Activated naive CD4-positive, alpha-beta T cell treated with Interleukin-2 at 50 U/mL for 16 hours (primary cell): ENCODE data around the gene CHST7.
A peak's percentile ranks its signal among the peaks of the same experiment; 100 is the strongest.
"Not testable (repeated sequence)": the region's sequence is repeated elsewhere in the genome, so short reads cannot be mapped to it uniquely, and the experiment has no call there.

Experiments used
- DNase-seq: peaks from one replicate; pipeline ENCODE4 v3.0.0-alpha.2; 2020

Gene CHST7, protein sequence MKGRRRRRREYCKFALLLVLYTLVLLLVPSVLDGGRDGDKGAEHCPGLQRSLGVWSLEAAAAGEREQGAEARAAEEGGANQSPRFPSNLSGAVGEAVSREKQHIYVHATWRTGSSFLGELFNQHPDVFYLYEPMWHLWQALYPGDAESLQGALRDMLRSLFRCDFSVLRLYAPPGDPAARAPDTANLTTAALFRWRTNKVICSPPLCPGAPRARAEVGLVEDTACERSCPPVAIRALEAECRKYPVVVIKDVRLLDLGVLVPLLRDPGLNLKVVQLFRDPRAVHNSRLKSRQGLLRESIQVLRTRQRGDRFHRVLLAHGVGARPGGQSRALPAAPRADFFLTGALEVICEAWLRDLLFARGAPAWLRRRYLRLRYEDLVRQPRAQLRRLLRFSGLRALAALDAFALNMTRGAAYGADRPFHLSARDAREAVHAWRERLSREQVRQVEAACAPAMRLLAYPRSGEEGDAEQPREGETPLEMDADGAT

DNA sequence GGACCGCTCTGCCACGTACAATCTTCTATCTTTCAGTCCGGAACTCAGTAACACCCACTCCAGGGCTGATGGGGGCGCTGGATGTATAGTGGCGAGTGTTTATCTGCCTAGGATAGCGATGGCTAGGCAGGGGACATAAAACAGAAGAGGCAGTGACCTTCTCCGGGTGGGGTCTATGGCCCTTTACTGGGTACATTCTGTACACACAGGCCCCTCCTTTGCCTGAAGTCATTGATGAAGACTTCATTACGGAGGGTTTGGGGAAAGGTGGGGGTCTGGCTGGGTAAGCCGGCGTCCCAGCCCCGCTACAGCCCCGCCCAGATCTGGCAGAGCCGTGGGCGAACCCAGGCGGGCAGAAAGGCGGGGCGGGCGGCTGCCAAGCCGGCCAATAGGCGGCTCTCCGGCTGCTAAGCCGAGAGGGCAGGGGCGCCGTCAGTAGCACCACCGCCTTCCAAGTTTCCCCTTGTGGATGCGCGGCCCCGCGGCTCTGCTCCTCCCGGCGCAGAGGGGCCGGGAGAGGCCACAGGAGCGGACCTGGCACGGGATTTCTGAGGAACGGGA lies at the start of gene CHST7:
Gene CHST7 (plus strand): TSS at position 435 of the 561 bp plus-strand sequence. CDS start 167 bp downstream, outside the sequence.
- peak; percentile 69 for DNase-seq

DNA sequence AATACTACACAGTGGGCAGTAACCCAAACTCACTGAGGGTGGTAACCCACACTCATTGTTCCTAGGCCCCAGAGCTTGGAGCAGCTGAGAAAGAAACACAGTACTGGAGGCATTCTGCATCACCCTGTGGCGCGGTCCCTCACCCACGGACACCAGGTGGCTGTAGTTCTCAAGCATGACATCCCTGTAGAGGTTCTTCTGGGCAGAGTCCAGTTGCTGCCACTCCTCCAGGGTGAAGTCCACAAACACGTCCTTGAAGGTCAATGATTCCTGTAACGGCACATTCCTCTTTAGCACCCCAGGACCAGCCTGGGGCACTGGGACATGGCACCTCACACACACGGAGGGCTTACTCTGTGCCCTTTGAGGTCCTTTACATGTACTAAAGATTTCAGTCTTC lies 44.9 kb upstream of the CHST7 start:
- not testable (repeated sequence) for DNase-seq

DNA sequence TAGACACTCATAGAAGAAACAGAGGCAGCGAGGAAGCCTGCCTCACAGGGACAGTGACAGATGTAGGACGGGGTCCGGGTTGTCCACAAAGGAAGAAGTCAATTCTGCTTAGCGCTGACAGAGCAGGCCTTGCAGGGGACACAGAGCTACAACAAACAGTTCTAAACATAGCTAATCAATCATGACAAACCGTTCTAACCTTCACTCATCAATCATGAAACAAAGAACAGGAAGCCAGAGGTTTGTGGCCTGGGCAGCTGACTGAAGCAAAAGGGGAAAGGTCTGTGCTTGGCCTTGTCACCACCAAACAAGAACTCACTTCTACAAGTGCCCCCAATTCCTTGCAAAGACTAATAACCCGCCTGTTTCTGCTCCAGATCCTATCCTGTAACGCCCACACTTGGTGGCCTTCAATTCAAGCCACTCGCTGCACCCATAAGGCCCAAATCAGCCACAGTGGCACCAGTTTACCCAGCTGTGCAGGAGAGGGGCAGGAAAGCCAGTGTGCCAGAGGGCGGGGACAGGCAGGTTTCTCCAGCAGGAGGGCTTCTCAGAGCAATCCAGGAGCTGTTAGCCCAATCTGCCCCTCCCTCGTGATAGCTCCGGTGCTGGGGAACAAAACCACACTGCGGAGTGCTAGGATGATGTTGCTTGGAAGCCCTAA lies 43.7 kb upstream of the CHST7 start:
- not testable (repeated sequence) for DNase-seq

DNA sequence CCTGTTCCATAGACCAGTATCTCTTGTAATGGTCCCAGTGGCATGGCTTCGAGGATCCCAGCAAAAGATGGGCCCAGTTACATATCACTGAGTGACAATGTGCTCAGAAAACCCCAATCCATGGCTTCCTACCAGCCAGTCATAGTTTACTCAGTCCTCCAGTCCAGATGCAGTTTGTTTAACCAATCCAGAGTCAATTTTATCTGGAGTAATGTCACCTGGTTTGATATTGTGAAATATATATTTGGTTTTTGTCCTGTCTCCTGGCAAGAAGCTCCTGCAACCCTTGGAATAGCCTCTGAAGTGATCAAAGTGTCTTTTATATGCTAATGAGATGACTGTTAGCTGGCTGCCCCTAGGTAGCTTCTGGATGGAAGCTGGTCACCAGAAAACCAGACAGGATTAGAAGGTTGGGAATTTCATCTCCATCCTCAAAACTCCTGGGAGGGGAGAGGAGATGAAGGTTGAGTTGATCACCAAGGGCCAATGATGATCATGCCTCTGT lies 43.1 kb upstream of the CHST7 start:
- DNase-seq = not testable (repeated sequence)

DNA sequence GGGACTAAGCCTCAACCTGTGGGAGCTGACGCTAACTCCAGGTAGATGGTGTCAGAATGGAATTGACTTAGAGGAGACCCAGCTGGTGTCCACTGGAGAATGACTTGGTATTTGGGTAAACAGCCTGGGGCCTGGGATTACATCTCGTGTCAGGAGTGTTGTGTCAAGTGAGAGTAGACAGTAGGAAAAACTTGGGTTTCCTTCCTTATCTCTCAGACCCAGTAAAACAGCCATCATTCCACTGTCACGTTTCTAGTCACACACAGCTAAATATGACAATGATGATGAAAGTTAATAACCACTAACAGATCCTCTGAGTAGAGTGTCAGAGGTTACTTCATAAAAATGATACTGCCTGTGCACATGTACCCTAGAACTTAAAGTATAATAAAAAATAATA lies 42.1 kb upstream of the CHST7 start:
- DNase-seq = no peak

DNA sequence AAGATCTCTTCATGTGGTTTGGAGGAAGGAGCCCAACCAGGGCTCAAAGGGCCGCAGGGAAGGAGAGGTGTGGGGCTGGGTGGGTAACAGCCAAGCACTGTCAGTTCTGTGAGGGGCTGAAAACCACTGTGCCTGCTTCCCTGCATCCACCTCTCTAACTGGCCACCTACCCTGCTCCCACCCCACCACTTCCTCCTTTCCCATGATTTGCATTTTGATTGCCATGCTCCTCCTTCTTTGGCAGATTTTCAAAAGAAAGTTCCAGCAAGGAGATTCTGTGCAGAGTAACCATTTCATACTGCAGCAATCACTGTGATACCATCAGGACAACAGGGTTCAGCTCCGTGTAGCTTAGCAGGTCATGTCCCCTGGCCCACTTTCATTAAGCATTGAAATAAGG lies 30.1 kb upstream of the CHST7 start:
- DNase-seq = no peak

DNA sequence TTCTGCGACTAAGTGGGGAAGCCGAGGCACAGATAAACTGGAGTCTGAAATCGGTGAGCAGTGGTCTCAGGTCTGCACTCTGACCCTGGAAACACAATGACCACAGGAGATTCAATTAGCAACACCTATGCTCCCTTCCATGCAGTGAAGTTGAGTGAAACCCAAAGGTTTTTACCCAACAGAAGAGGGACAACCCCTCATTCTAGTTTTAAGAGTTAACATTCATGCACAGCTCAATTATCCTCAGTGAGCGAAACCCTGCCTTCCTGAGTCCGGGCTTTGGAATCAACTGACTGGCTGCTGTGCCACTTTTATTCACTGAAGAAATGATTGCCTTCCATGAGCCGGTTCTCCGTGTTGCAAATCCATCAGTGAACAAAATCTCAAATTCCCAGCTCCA lies 29.0 kb upstream of the CHST7 start:
- DNase-seq = not testable (repeated sequence)

DNA sequence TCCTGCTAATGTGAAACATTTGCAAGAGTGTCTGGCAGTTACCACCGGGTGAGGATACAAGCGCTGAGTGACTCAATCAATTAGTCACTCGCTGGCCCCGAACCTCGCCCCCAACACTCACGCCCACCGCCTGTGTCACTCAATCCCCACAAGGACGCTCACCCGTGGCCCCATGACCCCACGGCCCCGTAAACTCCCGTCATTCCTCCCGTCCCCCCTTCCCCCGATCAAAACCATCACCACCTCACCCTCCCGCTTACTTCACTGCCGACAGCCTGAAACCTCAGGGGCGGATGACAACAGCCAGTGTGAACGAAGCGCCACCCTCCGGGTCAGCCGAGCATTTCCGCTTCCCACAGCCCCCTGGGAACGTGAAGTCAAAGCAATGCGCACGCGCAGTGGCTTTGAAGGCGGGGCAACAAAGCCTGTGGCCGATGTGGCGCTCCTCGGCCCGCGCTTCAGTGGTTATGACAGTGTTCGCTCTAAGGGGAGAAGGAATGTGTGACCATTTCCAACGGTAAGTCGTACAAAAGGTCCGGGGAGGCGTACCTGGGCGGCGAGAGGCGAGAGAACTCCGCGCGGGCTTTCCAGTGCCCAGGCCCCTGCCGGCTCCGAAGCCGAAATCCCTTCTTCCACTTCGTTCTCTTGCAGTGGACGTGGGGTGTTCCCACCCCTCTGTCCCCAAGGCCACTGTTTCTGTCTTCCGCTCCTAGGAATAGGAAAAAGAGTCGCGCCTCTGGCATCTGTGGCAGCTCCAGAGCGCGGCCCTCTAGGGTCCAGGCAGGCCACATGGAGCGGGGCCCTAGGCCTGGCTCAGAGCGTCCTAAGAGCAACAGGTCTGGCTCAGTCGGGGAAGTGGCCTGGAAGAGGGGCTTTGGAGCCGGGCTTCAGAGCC lies 28.2 kb upstream of the CHST7 start, which contains the start of gene ZNF674:
Gene ZNF674 (minus strand): TSS at position 311 of the 895 bp plus-strand sequence. CDS start 3,334 bp downstream, outside the sequence.
- DNase-seq = peak; percentile 94

DNA sequence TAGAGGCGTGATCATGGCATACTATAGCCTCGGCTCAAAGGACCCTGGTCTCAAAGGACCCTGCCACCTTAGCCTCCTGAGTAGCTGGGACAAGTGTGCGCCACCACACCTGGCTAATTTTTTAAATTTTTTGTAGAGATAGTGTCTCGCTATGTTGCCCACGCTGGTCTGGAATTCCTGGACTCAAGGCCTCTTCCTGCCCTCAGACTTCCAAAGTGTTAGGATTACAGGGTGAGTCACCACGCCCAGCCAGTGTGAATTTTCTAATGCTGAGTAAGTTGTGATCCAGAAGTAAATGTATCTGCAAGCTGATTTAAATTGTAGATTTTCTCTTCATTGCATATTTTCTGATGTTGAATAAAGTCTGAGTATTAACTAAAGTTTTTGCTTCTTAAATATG lies 25.7 kb upstream of the CHST7 start:
- DNase-seq = no peak

DNA sequence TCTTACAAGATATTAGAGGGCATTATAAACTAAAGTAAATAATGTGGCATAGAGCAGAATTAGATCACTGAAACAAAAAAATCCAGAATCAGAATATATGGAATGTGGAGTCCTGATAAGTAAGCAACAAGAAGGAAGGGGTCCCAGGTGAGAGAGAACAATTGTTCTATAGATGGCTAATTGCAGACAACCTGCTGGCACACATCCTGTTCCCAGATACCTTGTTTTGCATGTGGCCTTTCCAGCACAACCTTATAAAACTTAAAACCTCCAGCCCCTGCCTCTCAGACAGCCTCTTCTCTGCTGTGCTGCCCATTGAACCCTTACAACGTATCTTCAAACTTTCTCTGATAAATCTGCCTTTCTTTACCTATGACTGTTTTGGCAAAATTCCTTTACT lies 23.7 kb upstream of the CHST7 start:
- DNase-seq = no peak

DNA sequence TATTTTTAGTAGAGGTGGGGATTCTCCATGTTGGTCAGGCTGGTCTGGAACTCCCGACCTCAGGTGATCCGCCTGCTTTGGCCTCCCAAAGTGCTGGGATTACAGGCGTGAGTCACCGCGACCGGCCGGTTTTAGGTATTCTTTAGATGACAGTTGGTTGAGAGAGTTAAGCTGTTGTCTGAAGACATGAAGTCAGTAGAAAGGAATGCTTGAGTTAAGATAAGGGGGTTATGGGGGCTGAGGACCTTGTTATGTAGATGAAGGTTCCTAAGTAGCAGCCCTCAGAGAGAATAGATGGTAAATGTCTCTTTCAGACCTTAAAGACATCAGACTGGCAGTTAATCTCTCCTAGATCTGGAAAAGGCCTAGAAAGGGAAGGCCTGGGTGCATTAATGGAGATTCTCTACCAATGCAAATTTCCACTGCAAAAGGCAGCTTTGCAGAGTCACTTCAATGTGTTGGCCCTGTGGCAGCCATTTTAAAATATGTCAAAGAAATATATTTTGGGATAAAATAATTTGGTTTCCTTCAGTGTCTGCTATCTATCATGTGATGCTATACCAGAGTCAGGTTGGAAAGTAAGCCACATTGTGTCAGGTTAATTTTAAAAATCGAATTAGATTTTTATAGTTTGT lies 22.0 kb upstream of the CHST7 start:
- no peak for DNase-seq

DNA sequence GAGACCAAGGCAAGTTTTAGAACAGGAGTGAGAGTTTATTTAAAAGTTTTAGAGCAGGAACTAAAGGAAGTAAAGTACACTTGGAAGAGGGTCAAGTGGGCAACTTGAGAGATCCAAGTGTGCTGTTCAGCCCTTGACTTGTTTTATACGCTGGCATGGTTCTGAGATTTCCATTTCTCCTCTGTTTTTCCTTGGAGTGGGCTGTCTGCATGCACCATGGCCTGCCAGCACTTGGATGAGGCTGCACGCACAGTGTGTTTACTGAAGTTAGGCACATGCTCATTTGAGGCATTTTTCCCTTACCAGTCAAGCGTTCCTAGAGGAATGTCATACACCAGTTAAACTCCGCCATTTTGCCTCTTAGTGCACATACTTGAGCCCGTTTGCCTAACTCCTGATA lies 19.6 kb upstream of the CHST7 start:
- no peak for DNase-seq

DNA sequence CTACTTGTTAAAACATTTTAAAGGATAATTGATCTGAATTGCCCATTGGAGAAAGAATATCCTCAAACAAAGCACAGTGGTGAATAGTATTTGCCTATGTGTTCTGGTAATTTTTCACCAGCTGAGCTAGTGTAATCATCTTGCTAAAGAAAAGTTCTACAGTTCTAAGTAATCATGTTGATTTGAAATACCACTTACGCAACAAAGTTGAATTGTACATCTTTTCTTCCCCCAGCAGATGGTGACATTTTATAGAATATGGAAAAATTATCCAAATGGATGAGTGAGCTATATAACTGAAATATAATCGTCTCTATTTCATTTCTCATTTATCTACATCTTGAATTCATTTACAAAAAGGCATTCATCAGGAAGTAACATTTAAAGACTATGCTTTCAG lies 18.6 kb upstream of the CHST7 start:
- no peak for DNase-seq

DNA sequence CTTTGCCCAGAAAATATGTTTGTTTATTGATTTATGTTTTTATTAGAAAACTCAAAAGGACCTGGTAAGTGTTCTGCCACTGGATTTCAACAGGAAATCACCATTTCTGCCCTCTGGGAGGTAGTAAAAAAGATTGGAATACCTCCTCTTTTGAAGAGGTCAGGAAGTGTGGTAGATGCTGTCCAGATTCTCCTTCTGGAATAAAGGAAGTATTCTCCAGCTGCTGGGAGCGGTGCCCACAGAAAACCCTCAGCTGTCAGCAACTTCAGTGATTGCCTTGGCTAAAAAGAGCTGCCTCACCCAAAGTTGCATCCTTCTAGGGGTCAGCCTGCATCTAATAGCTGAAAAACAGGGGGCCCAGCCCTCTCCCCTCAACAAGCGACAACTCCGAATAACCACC lies 14.5 kb upstream of the CHST7 start:
- DNase-seq = no peak

DNA sequence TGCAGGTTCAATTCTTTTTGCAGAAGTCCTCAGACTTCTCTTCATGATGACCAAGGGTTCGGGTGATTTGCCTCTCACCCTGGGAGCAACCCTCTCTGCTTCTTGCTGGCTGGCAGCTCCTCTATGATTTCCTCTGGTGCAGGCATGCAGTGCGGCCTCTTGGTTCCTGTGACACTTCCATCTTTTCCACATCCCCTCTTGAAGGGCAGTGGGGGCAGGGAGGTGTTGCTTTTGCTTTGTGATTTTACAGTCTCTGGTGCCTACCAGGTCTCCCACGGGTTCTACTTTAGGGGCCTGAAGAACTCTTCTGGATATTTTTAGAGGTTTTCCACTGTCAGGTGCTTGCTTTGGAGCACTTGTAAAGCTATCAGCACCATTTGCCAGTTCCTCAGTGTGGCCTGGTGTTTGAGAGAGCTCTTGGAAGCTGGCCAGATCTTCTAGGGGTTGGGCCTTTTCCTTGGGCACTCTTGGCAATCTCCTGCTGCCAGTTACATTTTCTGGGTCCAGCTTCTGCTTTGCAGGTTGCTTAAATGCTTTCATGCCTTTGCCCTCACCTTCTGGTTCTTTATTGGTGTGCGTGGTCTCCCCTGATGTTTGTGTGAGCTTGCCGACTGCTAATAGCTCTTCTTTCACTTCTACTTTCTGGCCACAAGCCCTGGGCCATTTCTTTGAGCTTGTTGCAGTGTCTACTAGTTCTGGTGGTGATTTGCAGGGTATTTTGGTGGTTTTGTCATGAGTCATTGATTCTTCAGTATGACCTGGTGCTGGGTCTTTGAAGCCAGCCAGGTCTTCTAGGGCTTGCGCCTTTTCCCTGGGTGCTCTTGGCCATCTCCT lies 11.5 kb upstream of the CHST7 start:
- no peak for DNase-seq

DNA sequence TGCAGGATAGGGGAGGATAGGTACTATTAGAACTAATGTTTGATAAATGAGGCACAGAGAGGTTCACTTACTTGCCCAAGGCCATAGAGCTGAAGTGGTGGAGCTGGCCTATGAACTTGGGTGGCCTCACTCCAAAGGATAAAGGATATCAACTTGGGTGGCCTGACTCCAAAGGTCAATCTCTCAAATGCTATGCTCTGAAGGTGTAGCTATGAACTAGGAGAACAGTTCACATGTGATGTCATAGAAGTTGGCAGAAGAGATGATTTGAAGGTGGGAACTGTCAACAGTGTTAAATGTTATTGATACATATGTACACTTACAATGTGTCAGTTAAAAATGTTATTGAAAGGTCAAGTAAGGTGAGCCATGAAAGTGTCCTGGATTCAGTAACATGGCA lies 6.2 kb upstream of the CHST7 start:
- DNase-seq = no peak

DNA sequence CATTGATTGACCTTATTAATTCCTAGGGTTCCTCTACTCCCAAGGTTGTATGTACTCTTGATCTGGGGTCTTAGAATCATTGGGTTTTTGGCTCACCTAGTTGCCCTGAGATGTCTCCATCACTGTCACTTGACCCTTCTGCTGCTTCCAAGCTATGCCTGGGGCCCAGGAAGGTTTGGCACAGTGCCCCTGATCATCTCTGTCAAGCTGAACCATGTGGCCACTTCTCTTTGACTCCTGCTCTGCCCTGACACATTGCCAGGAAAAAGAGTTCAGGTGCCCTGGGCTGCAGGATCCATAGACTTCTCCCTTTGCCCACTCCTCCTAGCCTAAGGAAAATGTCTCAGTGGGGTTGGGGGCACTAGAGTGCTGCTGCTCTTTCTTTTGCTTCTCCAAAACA lies 3.9 kb upstream of the CHST7 start:
- DNase-seq = no peak

DNA sequence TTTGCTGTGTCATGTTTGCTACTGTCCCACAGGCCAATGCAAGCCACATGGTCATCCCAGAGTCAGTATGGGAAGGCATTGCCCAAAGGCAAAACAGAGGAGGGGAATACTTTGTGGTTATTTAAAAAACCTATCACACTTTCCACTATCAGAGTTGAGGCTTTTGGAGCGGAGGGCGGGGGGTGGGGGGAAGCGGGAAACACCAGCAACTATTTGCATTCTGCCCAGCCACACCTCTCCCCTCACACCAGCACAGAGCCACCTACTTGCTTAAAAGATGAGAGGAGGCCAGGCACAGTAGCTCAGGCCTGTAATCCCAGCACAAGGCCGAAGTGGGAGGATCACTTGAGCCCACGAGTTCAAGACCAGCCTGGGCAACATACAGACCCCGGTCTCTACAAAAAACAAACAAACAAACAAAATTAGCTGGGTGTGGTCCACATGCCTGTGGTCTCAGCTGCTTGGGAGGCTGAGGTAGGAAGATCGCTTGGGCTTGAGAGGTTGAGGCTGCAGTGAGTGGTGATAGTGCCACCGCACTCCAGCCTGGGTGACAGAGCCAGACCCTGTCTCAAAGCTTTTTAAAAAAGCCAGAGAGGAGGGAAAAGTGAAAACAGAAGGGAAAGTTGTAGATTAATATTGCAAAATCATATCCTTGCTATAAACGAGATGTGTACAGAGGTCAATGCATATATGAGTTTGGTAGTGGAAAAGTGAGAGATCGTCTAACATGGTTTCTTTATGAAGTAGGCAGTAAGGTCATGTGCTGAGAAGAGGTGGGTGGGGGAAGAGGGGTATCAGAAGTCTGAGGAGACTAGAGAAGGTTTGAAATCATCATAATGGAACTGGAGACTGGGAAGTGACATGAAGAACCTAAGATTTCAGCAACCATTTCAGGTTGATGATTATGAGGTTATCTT lies 1.9 kb upstream of the CHST7 start:
- no peak for DNase-seq

DNA sequence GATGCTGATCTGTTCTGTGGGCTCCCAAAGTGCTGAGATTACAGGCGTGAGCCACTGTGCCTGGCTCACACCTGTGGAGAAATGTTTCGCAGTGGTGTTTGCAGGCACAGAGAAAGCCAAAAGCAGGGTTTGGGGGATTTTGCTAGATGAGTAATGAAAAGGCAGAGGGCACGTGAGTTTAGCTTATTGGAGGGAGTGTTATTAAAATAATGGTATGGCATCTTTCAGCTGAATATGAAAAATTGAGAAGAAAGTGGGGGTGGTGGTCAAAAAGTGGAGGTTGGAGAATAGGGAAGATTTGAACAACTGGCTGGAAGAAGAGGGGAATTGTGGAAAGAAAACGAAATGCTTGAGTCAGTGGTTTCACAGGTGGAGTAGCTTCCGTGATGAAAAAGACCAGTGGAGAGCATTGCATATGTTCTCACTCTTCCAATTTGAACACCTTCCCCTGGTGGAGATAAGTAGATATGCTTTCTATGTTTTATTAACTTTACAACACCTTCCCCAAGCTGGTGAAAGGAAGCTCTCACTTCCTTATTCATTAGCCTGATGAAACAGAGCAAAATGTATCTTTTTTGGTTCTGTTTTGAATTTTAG lies 1.1 kb upstream of the CHST7 start:
- peak; percentile 49 for DNase-seq
